CD1c-positive myeloid dendritic cell (primary cell): ENCODE results near the gene MAPKAP1.

Source experiments
- DNase-seq: peaks from one replicate; pipeline ENCODE4 v3.0.0-alpha.2; 2016; ENCODE audit errors: extremely low spot score

MAPKAP1 gene

GRCh38 chr9:125674981-125675973 is 31.7 kb downstream of the MAPKAP1 start:
- DNase-seq = no peak

- no peak for DNase-seq
Measured at GRCh38 chr9:125672876-125673275, 34.1 kb downstream of the MAPKAP1 start.

GRCh38 chr9:125663127-125663526 is 43.9 kb downstream of the MAPKAP1 start:
- DNase-seq = peak; percentile 53

GRCh38 chr9:125660557-125660956 is 46.5 kb downstream of the MAPKAP1 start:
- no peak for DNase-seq

GRCh38 chr9:125659954-125660353 is 47.1 kb downstream of the MAPKAP1 start:
- DNase-seq = no peak

GRCh38 chr9:125659201-125659840 is 47.7 kb downstream of the MAPKAP1 start:
- no peak for DNase-seq

- DNase-seq = no peak
Measured at GRCh38 chr9:125656560-125656959, 50.4 kb downstream of the MAPKAP1 start.

- DNase-seq = no peak
Measured at GRCh38 chr9:125655691-125656410, 51.2 kb downstream of the MAPKAP1 start.

GRCh38 chr9:125655066-125655633 is 51.9 kb downstream of the MAPKAP1 start:
- no peak for DNase-seq

- no peak for DNase-seq
Measured at GRCh38 chr9:125654121-125654520, 52.9 kb downstream of the MAPKAP1 start.

GRCh38 chr9:125653325-125653724 is 53.7 kb downstream of the MAPKAP1 start:
- no peak for DNase-seq

- DNase-seq = peak; percentile 67
Measured at GRCh38 chr9:125652759-125653158, 54.2 kb downstream of the MAPKAP1 start.

- DNase-seq = peak; percentile 41
Measured at GRCh38 chr9:125652233-125652594, 54.8 kb downstream of the MAPKAP1 start.

- DNase-seq = no peak
Measured at GRCh38 chr9:125651576-125652232, 55.3 kb downstream of the MAPKAP1 start.

GRCh38 chr9:125650271-125650737 is 56.7 kb downstream of the MAPKAP1 start:
- peak; percentile 92 for DNase-seq

- DNase-seq = no peak
Measured at GRCh38 chr9:125649826-125650225, 57.2 kb downstream of the MAPKAP1 start.

GRCh38 chr9:125649315-125649714 is 57.7 kb downstream of the MAPKAP1 start:
- peak; percentile 91 for DNase-seq

- no peak for DNase-seq
Measured at GRCh38 chr9:125648294-125648693, 58.7 kb downstream of the MAPKAP1 start.

- DNase-seq = peak; percentile 52
Measured at GRCh38 chr9:125646621-125647100, 60.3 kb downstream of the MAPKAP1 start.

- DNase-seq = no peak
Measured at GRCh38 chr9:125646217-125646616, 60.8 kb downstream of the MAPKAP1 start.
